ENCODE data around the gene ATOH7.
"Not testable (repeated sequence)": the region's sequence is repeated elsewhere in the genome, so short reads cannot be mapped to it uniquely, and the experiment has no call there.

The ATOH7 gene

DNA sequence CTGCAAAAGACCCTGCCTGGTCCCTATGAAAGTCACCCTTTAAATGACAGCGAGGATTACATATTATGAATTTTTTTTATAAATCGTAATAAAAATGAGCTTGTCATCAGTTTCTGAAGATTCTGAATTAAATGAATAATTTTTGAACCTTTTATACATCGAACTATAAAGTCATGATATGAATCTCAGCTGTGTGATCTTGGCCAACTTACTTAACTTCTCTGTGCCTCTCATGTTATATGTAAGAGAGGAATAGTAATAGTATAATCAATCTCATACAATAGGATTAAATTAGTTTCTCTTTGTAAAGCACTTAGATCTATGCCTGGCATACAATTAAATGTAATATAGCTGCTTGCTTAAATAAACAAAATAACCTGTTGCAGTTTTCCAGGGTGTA, 5.3 kb upstream of the ATOH7 start:
- DNase-seq (ENCODE audit: low read depth in 3 of 3): no peak

DNA sequence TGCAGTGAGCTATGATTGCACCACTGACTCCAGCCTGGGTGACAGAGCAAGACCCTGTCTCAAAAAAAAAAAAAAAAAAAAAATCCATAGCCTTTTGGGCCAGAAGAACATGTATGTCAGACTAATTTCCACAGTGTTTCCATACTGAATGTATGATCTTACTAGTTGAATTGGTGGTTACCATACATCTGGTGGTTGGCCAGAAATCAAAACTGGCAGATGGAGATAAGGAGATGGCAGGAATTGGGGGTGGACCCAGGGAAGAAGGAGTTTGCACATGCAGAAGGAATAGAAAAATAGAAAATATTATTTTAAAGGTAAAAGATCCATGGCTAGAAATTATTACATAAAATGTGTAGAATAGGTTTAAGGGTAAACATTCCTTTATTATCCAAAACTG, 3.7 kb upstream of the ATOH7 start:
- DNase-seq (ENCODE audit: low read depth in 3 of 3): no peak

- no peak for DNase-seq (ENCODE audit: low read depth in 3 of 3)
These were observed 3.2 kb upstream of the ATOH7 start for GRCh38 chr10:68235111-68235510.

- DNase-seq (ENCODE audit: low read depth in 3 of 3): no peak
These were observed 1.1 kb upstream of the ATOH7 start for GRCh38 chr10:68233046-68233445.

- DNase-seq (ENCODE audit: low read depth in 3 of 3): peak; percentile 6 to 15 (median 10)
These were observed 652 bp downstream of the ATOH7 start for GRCh38 chr10:68231106-68231816.

DNA sequence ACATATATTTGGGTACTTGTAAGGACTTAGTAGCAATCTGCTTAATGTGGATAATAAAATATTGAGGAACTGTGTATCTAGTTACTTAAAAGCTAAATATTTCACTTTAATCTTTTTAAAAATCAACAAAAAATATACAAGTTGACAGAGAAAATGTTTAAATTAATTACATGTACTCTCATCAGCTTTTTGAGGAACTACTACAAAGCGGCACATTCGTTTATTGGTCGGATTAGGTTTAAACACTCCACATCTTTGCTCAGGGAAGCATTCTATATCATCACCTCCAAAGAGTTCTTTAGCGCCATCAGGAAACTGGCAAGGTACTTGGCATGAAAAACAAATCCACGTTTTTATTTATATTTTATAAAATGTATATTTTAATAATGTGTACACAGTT, 1.6 kb downstream of the ATOH7 start:
- DNase-seq (ENCODE audit: low read depth in 3 of 3): no peak

GRCh38 chr10:68224810-68225209, 7.1 kb downstream of the ATOH7 start:
- DNase-seq (ENCODE audit: low read depth in 3 of 3): no peak

DNA sequence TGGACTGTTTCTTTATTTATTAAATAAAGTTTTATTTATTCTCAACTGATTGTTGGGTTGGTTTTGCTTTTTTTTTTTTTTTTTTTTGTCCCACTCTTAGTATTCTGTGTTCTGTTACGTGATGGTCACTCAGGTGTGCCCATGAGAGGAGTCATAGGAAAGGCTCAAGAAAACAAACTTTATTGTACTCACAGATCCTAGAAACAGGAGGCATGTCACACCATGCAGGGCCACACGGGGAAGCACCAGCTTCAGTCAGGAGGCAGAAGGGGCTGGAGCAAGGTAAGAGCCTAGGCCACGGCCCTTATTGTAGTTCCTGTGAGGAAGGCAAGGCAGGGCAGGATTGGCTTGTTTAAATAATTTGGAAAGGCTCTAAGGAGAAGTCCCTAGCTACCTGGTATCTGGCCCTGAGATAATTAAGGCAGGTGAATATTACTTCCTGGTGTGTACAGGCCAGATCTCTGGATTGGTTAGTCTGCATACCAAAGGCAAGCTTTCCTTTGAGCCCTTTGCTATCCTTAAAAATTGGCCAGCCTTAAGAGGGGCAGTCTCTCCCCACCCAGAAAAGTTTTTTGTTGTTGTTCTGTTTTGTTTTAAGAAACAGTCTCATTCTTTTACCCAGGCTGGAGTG, 8.3 kb downstream of the ATOH7 start:
- DNase-seq (ENCODE audit: low read depth in 3 of 3): no peak

GRCh38 chr10:68222391-68222790, 9.5 kb downstream of the ATOH7 start:
- DNase-seq (ENCODE audit: low read depth in 3 of 3): no peak

- no peak for DNase-seq (ENCODE audit: low read depth in 3 of 3)
These were observed 10.7 kb downstream of the ATOH7 start for GRCh38 chr10:68221196-68221595.

GRCh38 chr10:68218786-68219185, 13.1 kb downstream of the ATOH7 start:
- no peak for DNase-seq (ENCODE audit: low read depth in 3 of 3)

- DNase-seq (ENCODE audit: low read depth in 3 of 3): no peak
These were observed 19.1 kb downstream of the ATOH7 start for GRCh38 chr10:68212721-68213352.

DNA sequence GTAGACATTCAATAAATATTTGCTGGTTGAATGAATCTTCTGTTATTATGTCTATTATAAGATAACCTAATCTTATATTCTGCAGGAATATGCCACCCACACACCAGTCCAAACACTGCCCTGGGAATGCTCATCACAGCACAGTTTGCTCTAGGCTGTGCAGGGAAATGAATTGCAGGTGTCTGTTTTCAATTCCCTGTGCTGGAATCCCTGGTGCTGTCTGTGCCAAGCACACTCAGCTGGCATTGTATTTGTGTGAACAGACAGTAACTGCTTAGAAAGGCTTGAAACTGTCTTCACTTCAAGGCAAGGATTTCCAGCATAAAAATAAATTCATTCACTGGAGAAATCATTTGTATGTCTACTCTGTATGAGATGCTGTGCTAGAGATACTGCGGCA, 20.2 kb downstream of the ATOH7 start:
- DNase-seq (ENCODE audit: low read depth in 3 of 3): no peak

GRCh38 chr10:68208424-68209042, 23.4 kb downstream of the ATOH7 start:
- no peak for DNase-seq (ENCODE audit: low read depth in 3 of 3)

DNA sequence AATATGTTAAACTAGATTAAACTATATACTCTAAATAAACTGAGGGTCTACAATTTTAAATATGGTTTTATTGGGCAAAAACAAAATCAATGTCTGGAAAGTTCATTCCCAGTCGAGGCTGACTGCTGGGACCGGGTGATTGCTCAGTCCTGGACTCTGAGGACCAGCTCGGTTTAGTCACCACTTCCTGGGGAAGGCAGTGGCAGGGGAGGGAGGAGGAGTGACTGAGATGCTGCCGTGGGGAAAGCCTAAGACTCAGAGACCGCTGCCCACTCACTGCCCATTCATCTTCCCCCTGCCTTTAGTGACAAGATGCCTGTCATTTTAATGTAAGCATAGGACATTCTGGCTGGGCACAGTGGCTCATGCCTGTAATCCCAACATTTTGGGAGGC, 29.0 kb downstream of the ATOH7 start:
- no peak for DNase-seq (ENCODE audit: low read depth in 3 of 3)

- no peak for DNase-seq (ENCODE audit: low read depth in 3 of 3)
These were observed 35.2 kb downstream of the ATOH7 start for GRCh38 chr10:68196701-68197100.

- not testable (repeated sequence) for DNase-seq (ENCODE audit: low read depth in 3 of 3)
These were observed 36.1 kb downstream of the ATOH7 start for GRCh38 chr10:68195776-68196175.

GRCh38 chr10:68194290-68194689, 37.6 kb downstream of the ATOH7 start:
- DNase-seq (ENCODE audit: low read depth in 3 of 3): no peak

DNA sequence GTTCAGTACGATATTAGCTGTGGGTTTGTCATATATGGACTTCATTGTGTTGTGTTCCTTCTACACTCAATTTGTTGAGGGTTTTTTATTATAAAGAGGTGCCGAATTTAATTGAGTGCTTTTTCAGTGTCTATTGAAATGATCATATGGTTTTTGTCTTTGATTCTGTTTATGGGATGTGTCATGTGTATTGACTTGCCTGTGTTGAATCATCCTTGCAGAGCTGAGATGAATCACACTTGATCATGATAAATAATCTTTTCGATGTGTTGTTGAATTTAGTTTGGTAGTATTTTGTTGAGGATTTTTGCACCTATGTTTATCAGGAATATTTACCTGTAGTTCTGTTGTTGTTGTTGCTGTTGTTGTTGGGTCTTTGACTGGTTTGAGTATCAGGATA, 39.8 kb downstream of the ATOH7 start:
- no peak for DNase-seq (ENCODE audit: low read depth in 3 of 3)

GRCh38 chr10:68188835-68189234, 43.1 kb downstream of the ATOH7 start:
- DNase-seq (ENCODE audit: low read depth in 3 of 3): no peak

DNA sequence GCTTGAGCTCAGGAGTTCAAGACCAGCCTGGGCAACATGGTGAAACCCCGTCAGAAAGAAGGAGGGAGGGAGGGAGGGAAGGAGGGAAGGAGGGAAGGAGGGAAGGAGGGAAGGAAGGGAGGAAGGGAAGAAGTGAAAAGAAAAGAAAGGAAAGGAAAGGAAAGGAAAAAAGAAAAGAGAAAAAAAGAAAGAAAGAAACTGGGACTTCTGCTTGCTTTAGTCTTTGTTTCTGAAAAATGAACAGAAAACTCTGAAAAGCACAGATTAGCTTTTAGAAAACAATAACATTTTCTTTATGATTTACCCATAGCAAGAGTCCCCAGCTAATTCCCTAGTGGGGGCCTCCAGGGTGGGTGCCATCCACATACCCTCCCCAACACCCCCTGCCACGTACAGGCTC, 46.8 kb downstream of the ATOH7 start:
- no peak for DNase-seq (ENCODE audit: low read depth in 3 of 3)

GRCh38 chr10:68184546-68184945, 47.4 kb downstream of the ATOH7 start:
- DNase-seq (ENCODE audit: low read depth in 3 of 3): no peak

All from stimulated activated CD4-positive, alpha-beta T cell treated with anti-CD3 and anti-CD28 coated beads, TNF-alpha, amount 100 ng/mL, for 48 hours (primary cell).